ENCODE measurements around the gene ZNF70. TPM values are rescaled to one million over a fixed set of nuclear protein-coding genes. Genes with fewer than 3 reads are reported as not detected.
A peak's percentile ranks its signal among the peaks of the same experiment; 100 is the strongest.

ZNF70 gene
- total and polyA plus RNA-seq, 9 of the 15 experiments (the other 6 are each of a cell fraction or from before 2014, with no cell fraction given) = 0.14 to 3.3 (median 1.4) TPM

GRCh38 chr22:23787600-23787896 is 36.6 kb upstream of the ZNF70 start (continued):
- TF ChIP-seq ZNF318 (IDR thresholded peaks at IDR 0.05; ENCODE audit: borderline replicate concordance in 1 of 2, low read depth in 1 of 2) (no peak), MNT (conservative IDR thresholded peaks at IDR 0.05) (peak in 1 of 2 experiments; percentile 32; a peak in 1 of 4 replicates), ZBED1 (IDR thresholded peaks at IDR 0.05) (no peak), SPI1 (IDR thresholded peaks at IDR 0.05; ENCODE audit: borderline replicate concordance, low read depth, low read length) (no peak), HES1 (IDR thresholded peaks at IDR 0.05; ENCODE audit: low read depth) (0 out of 2 replicates have a peak, but pooled peaks have one; percentile 26), ARID2 (IDR thresholded peaks at IDR 0.05) (no peak), CTBP1 (IDR thresholded peaks at IDR 0.05; ENCODE audit: borderline replicate concordance) (0 out of 2 replicates have a peak, but pooled peaks have one; percentile 6), TCF7L2 (IDR thresholded peaks at IDR 0.05; ENCODE audit: low read depth, low read length) (peak; percentile 63; the same call in 1 of the 2 replicates), BHLHE40 (IDR thresholded peaks at IDR 0.05; ENCODE audit: low read length) (peak; percentile 31; the same call in 1 of the 2 replicates), TOE1 (IDR thresholded peaks at IDR 0.05; ENCODE audit: borderline replicate concordance) (peak; percentile 51; the same call in 1 of the 2 replicates), TOE1 (CRISPR knock-in tag; IDR thresholded peaks at IDR 0.05; ENCODE audit: borderline replicate concordance, low read depth) (no peak), TCF7 (IDR thresholded peaks at IDR 0.05; ENCODE audit: borderline replicate concordance) (no peak), POLR2G (IDR thresholded peaks at IDR 0.05; ENCODE audit: low read depth, low read length) (no peak), THAP7 (CRISPR knock-in tag; IDR thresholded peaks at IDR 0.05) (no peak), SMARCE1 (IDR thresholded peaks at IDR 0.05) (0 out of 2 replicates have a peak, but pooled peaks have one; percentile 51), HINFP (tag; conservative IDR thresholded peaks at IDR 0.05; ENCODE audit: low read depth) (no peak)

Data from K562 (cell line).